GM18526 (cell line): ENCODE data around the gene IRF7.

Source experiments
- POLR2A ChIP-seq: IDR thresholded peaks from 3 replicates; pipeline ENCODE4 v1.6.1; 2011; ENCODE audit not compliant: insufficient read length; ENCODE audit errors: extremely low read depth

IRF7 gene

DNA sequence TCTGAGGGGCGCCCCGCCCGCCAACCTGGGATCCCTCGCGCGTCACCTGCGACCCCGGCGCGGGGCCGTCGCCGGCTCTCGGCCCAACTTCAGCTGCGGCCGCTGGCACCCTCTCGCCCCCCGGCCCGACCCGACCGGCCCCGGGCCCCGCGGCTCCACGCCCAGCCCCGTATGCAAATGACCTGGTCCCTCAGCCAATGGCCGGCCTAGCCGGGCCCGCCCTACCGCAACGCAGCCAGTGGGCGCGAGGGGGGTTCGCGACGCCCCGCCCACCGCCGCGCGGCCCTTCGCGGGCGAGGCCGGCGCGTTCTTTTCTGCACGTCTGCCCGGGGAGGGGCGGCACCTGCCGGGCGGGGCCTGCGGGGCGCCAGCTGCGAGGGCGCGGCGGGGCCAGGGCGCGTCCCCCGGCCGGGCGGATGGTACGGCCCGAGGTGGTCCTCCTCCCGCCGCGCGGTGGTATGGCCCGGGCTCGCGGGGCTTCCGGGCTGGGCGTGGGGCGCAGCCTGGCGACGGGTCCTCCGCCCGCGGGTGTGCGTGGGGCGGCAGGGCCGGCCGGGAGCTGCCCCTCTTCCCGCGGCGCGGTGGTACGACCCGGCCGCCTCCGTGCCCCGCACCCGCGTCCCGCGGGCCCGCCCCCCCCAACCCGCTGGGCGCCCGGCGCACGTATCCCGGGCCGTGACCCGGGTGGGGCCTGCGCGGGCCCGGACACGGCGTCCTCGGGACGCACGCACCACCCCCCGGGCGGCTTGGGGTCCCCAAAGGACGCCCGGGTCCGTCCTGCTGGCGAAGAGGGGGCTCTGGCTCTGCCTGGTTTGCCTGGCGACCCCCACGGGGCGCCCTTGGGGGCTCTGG, 47.2 kb downstream of the IRF7 start:
- TF ChIP-seq POLR2A = peak; percentile 76

- TF ChIP-seq POLR2A = no peak
Measured at GRCh38 chr11:567629-568292, 48.0 kb downstream of the IRF7 start.

GRCh38 chr11:567011-567628, 48.6 kb downstream of the IRF7 start:
- no peak for TF ChIP-seq POLR2A

DNA sequence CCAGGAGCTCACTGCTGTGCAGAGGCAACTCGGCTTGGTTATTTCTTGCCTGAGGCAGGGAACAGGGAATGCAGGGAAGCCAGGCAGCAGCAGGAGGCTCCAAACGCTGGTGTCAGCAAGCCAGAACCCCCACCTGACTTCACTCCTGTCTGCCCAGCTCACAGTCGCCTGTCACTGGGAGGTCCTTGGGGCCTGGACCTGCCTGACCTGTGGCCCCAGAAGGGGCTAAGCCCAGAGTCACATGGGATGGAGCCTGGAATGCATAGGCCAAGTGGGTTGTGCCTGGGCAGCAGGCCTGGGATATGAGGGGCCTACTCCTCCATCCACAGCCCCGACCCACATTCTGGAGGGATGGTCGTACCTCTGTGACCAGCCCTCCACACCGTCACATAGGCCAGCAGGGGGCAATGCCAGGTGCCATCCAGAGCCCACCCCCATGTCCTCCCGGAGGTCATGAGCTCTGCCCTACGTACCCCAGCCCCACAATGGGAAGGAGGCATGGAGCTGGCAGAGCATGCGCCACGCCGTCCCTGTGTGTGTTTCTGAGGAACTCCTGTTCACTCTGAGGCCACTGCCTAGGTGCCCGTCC, 49.7 kb downstream of the IRF7 start:
- TF ChIP-seq POLR2A = no peak

GRCh38 chr11:563812-564578, 51.8 kb downstream of the IRF7 start:
- no peak for TF ChIP-seq POLR2A

GRCh38 chr11:563066-563811, 52.5 kb downstream of the IRF7 start:
- no peak for TF ChIP-seq POLR2A
